ENCODE measurements around the gene DDX42.

DDX42 gene

GRCh38 chr17:63774141-63774968 lies at the start of gene DDX42:
TSS of gene DDX42 (plus strand) at chr17:63774170. CDS start at chr17:63787050, 12,880 bp downstream.
- peak; percentile 6 for DNase-seq

GRCh38 chr17:63735691-63736090 lies 38.3 kb upstream of the DDX42 start:
- DNase-seq = no peak

- DNase-seq = no peak
Measured at GRCh38 chr17:63740464-63741142, 33.4 kb upstream of the DDX42 start.

GRCh38 chr17:63741143-63741407 lies 32.9 kb upstream of the DDX42 start:
- DNase-seq = no peak

- peak; percentile 97 for DNase-seq
Measured at GRCh38 chr17:63741408-63742173, 32.4 kb upstream of the DDX42 start, which contains the start of gene STRADA. TSS of gene STRADA (minus strand) at chr17:63741799. CDS start at chr17:63728369, 13,430 bp downstream.

- no peak for DNase-seq
Measured at GRCh38 chr17:63751806-63752205, 22.2 kb upstream of the DDX42 start.

GRCh38 chr17:63752707-63753106 lies 21.3 kb upstream of the DDX42 start:
- no peak for DNase-seq

GRCh38 chr17:63753215-63753614 lies 20.8 kb upstream of the DDX42 start:
- no peak for DNase-seq

GRCh38 chr17:63754046-63754445 lies 19.9 kb upstream of the DDX42 start:
- DNase-seq = no peak

- no peak for DNase-seq
Measured at GRCh38 chr17:63758428-63758827, 15.5 kb upstream of the DDX42 start.

- DNase-seq = no peak
Measured at GRCh38 chr17:63760771-63761539, 13.0 kb upstream of the DDX42 start.

- no peak for DNase-seq
Measured at GRCh38 chr17:63762161-63763078, 11.6 kb upstream of the DDX42 start.

GRCh38 chr17:63764716-63765115 lies 9.3 kb upstream of the DDX42 start:
- DNase-seq = no peak

- DNase-seq = no peak
Measured at GRCh38 chr17:63766754-63767153, 7.2 kb upstream of the DDX42 start.

GRCh38 chr17:63768433-63768832 lies 5.5 kb upstream of the DDX42 start:
- DNase-seq = no peak

GRCh38 chr17:63772801-63773271 lies 1.1 kb upstream of the DDX42 start:
- DNase-seq = no peak

- peak; percentile 98 for DNase-seq
Measured at GRCh38 chr17:63773272-63774140, 464 bp upstream of the DDX42 start, which contains the start of gene CCDC47. TSS of gene CCDC47 (minus strand) at chr17:63773597. CDS start at chr17:63766175, 7,422 bp downstream.

- no peak for DNase-seq
Measured at GRCh38 chr17:63774969-63775265, 947 bp downstream of the DDX42 start.

- no peak for DNase-seq
Measured at GRCh38 chr17:63775420-63775819, 1.4 kb downstream of the DDX42 start.

- DNase-seq = no peak
Measured at GRCh38 chr17:63780507-63780906, 6.5 kb downstream of the DDX42 start.

GRCh38 chr17:63780928-63781327 lies 7.0 kb downstream of the DDX42 start:
- DNase-seq = no peak

Measured in NCI-H226 (cell line).